IMR-90 (cell line): ENCODE data around the gene USP6NL. TPM values are rescaled to one million over a fixed set of nuclear protein-coding genes. Genes with fewer than 3 reads are reported as not detected.

Experiments used
- ATAC-seq: fragments of 200-7000 bp; cut with Tn5 transposase; 2 replicates; pipeline ENCODE4 v1.9.1; 2020; ENCODE audit warnings: low read depth, mild to moderate bottlenecking, moderate library complexity
- BruUV-seq: library from RNA; stranded (reverse); fragments of 400-500 nt; replicated peaks from 2 replicates; lab custom pipeline; 2021; lab: Mats Ljungman, UMichigan
- CTCF ChIA-PET: fragments of 300-600 bp; formaldehyde crosslinking; extraction: SDS; loops from one replicate; lab custom pipeline; 2021; ENCODE audit warnings: antibody characterized with exemption; lab: Yijun Ruan, JAX
- POLR2A ChIA-PET: fragments of 300-600 bp; sonication (Branson Sonifier 250); formaldehyde crosslinking; loops from one replicate; lab custom pipeline; 2022; ENCODE audit warnings: antibody characterized with exemption; ENCODE audit not compliant: unreplicated experiment; lab: Charles Lee
- DNase-seq: peaks from one replicate; pipeline ENCODE4 v3.0.0; 2013
- H2AFZ ChIP-seq: replicated peaks from 2 replicates; pipeline ENCODE3; 2013; ENCODE audit warnings: low read length, mild to moderate bottlenecking; ENCODE audit not compliant: poor library complexity
- H2AK5ac ChIP-seq: 2 replicates; pipeline ENCODE4 v1.6.1; 2013; ENCODE audit warnings: low read depth, low read length, inconsistent platforms
- H2AK9ac ChIP-seq: replicated peaks from 2 replicates; pipeline ENCODE3; 2013; ENCODE audit warnings: mild to moderate bottlenecking, low read depth, low read length, moderate library complexity; ENCODE audit not compliant: poor library complexity
- H2BK120ac ChIP-seq: 2 replicates; pipeline ENCODE4 v1.6.1; 2013; ENCODE audit warnings: low read depth, low read length, inconsistent platforms
- H2BK15ac ChIP-seq: 3 replicates; pipeline ENCODE4 v1.6.1; 2013; ENCODE audit warnings: low read depth, low read length, inconsistent platforms
- H2BK20ac ChIP-seq: 2 replicates; pipeline ENCODE4 v1.6.1; 2013; ENCODE audit warnings: low read depth, mild to moderate bottlenecking, inconsistent platforms, low read length, moderate library complexity
- H2BK5ac ChIP-seq: 2 replicates; pipeline ENCODE4 v1.6.1; 2013; ENCODE audit warnings: mild to moderate bottlenecking, low read depth, low read length, inconsistent platforms; ENCODE audit not compliant: poor library complexity, severe bottlenecking
- H3K14ac ChIP-seq: replicated peaks from 2 replicates; pipeline ENCODE4 v1.6.1; 2013; ENCODE audit warnings: low read depth, low read length, inconsistent platforms
- H3K18ac ChIP-seq: 2 replicates; pipeline ENCODE4 v1.6.1; 2013; ENCODE audit warnings: low read depth, low read length, control low read depth
- H3K23ac ChIP-seq: 2 replicates; pipeline ENCODE4 v1.6.1; 2013; ENCODE audit warnings: low read depth, low read length, inconsistent platforms
- H3K27ac ChIP-seq: 2 replicates; pipeline ENCODE4 v1.5.1; 2013; ENCODE audit warnings: mild to moderate bottlenecking, control low read depth, low read length; ENCODE audit not compliant: insufficient read depth
- H3K27me3 ChIP-seq: 2 replicates; pipeline ENCODE4 v1.6.1; 2013; ENCODE audit warnings: low read length; ENCODE audit not compliant: control insufficient read depth, insufficient read depth
- H3K36me3 ChIP-seq: 2 replicates; pipeline ENCODE4 v1.6.1; 2013; ENCODE audit warnings: low read length, mixed read lengths; ENCODE audit not compliant: control insufficient read depth, insufficient read depth
- H3K4ac ChIP-seq: 2 replicates; pipeline ENCODE4 v1.6.1; 2013; ENCODE audit warnings: low read depth, low read length, inconsistent platforms
- H3K4me1 ChIP-seq: 2 replicates; pipeline ENCODE4 v1.6.1; 2013; ENCODE audit warnings: low read length, mixed read lengths; ENCODE audit not compliant: control insufficient read depth, insufficient read depth
- H3K4me2 ChIP-seq: 2 replicates; pipeline ENCODE4 v1.6.1; 2013; ENCODE audit warnings: low read depth, mild to moderate bottlenecking, control low read depth, low read length, moderate library complexity
- H3K4me3 ChIP-seq: 2 replicates; pipeline ENCODE4 v1.5.1; 2013; ENCODE audit warnings: low read depth, mild to moderate bottlenecking, control low read depth, low read length, moderate library complexity; ENCODE audit not compliant: insufficient read depth
- H3K56ac ChIP-seq: 2 replicates; pipeline ENCODE4 v1.6.1; 2013; ENCODE audit warnings: low read length, inconsistent platforms; ENCODE audit not compliant: insufficient read depth; ENCODE audit errors: extremely low read depth
- H3K79me1 ChIP-seq, 2 experiments: 2 replicates each; pipeline ENCODE4 v1.6.1; 2013; ENCODE audit warnings: low read length in 2 of 2, inconsistent platforms in 1 of 2, low read depth in 1 of 2
- H3K9ac ChIP-seq: 2 replicates; pipeline ENCODE4 v1.6.1; 2013; ENCODE audit warnings: low read depth, low read length, control low read depth
- H3K9me1 ChIP-seq: 2 replicates; pipeline ENCODE4 v1.6.1; 2013; ENCODE audit warnings: low read length, inconsistent platforms; ENCODE audit not compliant: insufficient read depth
- H3K9me3 ChIP-seq: 2 replicates; pipeline ENCODE4 v1.6.1; 2013; ENCODE audit warnings: low read length; ENCODE audit not compliant: control insufficient read depth, insufficient read depth
- H4K20me1 ChIP-seq: 2 replicates; pipeline ENCODE4 v1.6.1; 2013; ENCODE audit warnings: low read length, inconsistent platforms; ENCODE audit not compliant: insufficient read depth
- H4K5ac ChIP-seq: 2 replicates; pipeline ENCODE4 v1.6.1; 2013; ENCODE audit warnings: mild to moderate bottlenecking, low read depth, low read length, control low read depth
- H4K8ac ChIP-seq, 2 experiments: 2 replicates each; pipeline ENCODE4 v1.6.1; 2013; ENCODE audit warnings: low read depth in 2 of 2, low read length in 2 of 2, control low read depth in 1 of 2, inconsistent platforms in 1 of 2
- H4K91ac ChIP-seq: 2 replicates; pipeline ENCODE4 v1.6.1; 2013; ENCODE audit warnings: low read depth, low read length, inconsistent platforms; ENCODE audit not compliant: insufficient read depth
- BHLHE40 ChIP-seq: fragments of 150-350 bp; IDR thresholded peaks from 2 replicates; pipeline ENCODE4 v1.6.1; 2016; ENCODE audit warnings: mild to moderate bottlenecking, low read depth, low read length
- CEBPB ChIP-seq: IDR thresholded peaks from 2 replicates; pipeline ENCODE4 v1.6.1; 2012; ENCODE audit warnings: low read depth, low read length, improper control_type of control experiment
- CHD1 ChIP-seq: IDR thresholded peaks from 2 replicates; pipeline ENCODE4 v1.6.1; 2012; ENCODE audit warnings: low read depth, low read length, improper control_type of control experiment
- CTCF ChIP-seq: conservative IDR thresholded peaks from 2 replicates; pipeline ENCODE4 v1.5.1; 2012; ENCODE audit warnings: mild to moderate bottlenecking, low read depth, low read length, improper control_type of control experiment
- MAZ ChIP-seq: IDR thresholded peaks from 2 replicates; pipeline ENCODE4 v1.6.1; 2012; ENCODE audit warnings: low read depth, mild to moderate bottlenecking, low read length, improper control_type of control experiment, moderate library complexity, borderline replicate concordance
- MXI1 ChIP-seq: IDR thresholded peaks from 2 replicates; pipeline ENCODE4 v1.6.1; 2012; ENCODE audit warnings: low read depth, mild to moderate bottlenecking, low read length, moderate library complexity, borderline replicate concordance
- NFE2L2 ChIP-seq: fragments of 150-350 bp; IDR thresholded peaks from 2 replicates; pipeline ENCODE4 v1.6.1; 2016; ENCODE audit warnings: low read depth, mild to moderate bottlenecking, low read length
- POLR2A ChIP-seq: IDR thresholded peaks from 2 replicates; pipeline ENCODE4 v1.6.1; 2012; ENCODE audit warnings: mild to moderate bottlenecking, low read depth, low read length
- RAD21 ChIP-seq: IDR thresholded peaks from 2 replicates; pipeline ENCODE4 v1.6.1; 2012; ENCODE audit warnings: low read length, improper control_type of control experiment
- RFX5 ChIP-seq: IDR thresholded peaks from 2 replicates; pipeline ENCODE4 v1.8.0; 2012; ENCODE audit warnings: low read depth, mild to moderate bottlenecking, low read length, moderate library complexity
- WGBS, 2 experiments: methylation state at CpG; one replicate each; pipeline versions ENCODE4 v1.1.5 to v1.1.7; 2013; ENCODE audit warnings: missing lambda C conversion rate in 2 of 2; ENCODE audit not compliant: insufficient read length in 1 of 2; ENCODE audit errors: extremely low coverage in 2 of 2; 5-methylcytosine and 5-hydroxymethylcytosine counted together
- dilution Hi-C: fragments of 300-500 bp; cut with HindIII; formaldehyde crosslinking; loops from one replicate; pipeline ENCODE4 v1.14.3; 2018; ENCODE audit warnings: low sequenced_read_pairs; ENCODE audit not compliant: unreplicated experiment
- in situ Hi-C: fragments of 300-500 bp; cut with MboI; formaldehyde crosslinking; loops from 3 replicates; pipeline ENCODE4 v1.14.3; 2019; ENCODE audit warnings: low sequenced_read_pairs, inconsistent platforms, mixed read lengths
- intact Hi-C: fragments of 100-400 bp; cut with micrococcal nuclease; formaldehyde crosslinking; loops from 2 replicates; pipeline ENCODE4 v1.10.0; 2022
- polyA plus RNA-seq, 3 experiments: library from polyadenylated mRNA; depleted of rRNA; stranded (reverse); fragments of >200 nt; gene quantifications; 2 replicates each; pipeline ENCODE4 v1.2.3, GENCODE V29; 2012; ENCODE audit warnings: low replicate concordance in 1 of 3
- total RNA-seq: library from RNA; depleted of rRNA; stranded (reverse); fragments of >200 nt; gene quantifications from 2 replicates; pipeline ENCODE4 v1.2.3, GENCODE V29; 2012
- TF ChIP-seq, protein P1 (sequence below): fragments of 150-350 bp; IDR thresholded peaks from 2 replicates; pipeline ENCODE4 v1.6.1; 2016; ENCODE audit warnings: low read depth, mild to moderate bottlenecking, low read length, moderate library complexity, borderline replicate concordance
- TF ChIP-seq, protein P2 (sequence below): fragments of 150-350 bp; IDR thresholded peaks from 2 replicates; pipeline ENCODE4 v1.6.1; 2017; ENCODE audit warnings: mild to moderate bottlenecking, antibody characterized with exemption, low read length, low read depth

USP6NL gene
- total and polyA plus RNA-seq, 2 of the 4 experiments (the other 2 are of a cell fraction) = 7.8 to 9.1 TPM

- TF ChIP-seq NFE2L2 (no peak), POLR2A (no peak), RAD21 (no peak), MXI1 (no peak), BHLHE40 (no peak), CTCF (no peak), CHD1 (no peak), MAZ (no peak), CEBPB (no peak), RFX5 (no peak)
- TF ChIP-seq, protein P1, sequence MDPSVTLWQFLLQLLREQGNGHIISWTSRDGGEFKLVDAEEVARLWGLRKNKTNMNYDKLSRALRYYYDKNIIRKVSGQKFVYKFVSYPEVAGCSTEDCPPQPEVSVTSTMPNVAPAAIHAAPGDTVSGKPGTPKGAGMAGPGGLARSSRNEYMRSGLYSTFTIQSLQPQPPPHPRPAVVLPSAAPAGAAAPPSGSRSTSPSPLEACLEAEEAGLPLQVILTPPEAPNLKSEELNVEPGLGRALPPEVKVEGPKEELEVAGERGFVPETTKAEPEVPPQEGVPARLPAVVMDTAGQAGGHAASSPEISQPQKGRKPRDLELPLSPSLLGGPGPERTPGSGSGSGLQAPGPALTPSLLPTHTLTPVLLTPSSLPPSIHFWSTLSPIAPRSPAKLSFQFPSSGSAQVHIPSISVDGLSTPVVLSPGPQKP = no peak
- TF ChIP-seq, protein P2, sequence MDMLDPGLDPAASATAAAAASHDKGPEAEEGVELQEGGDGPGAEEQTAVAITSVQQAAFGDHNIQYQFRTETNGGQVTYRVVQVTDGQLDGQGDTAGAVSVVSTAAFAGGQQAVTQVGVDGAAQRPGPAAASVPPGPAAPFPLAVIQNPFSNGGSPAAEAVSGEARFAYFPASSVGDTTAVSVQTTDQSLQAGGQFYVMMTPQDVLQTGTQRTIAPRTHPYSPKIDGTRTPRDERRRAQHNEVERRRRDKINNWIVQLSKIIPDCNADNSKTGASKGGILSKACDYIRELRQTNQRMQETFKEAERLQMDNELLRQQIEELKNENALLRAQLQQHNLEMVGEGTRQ = no peak
- no peak for ATAC-seq
- Histone ChIP-seq H4K5ac (no peak overlapping the region), H4K20me1 (no peaks in the 10 kb centered on the region), H3K14ac (no peak overlapping the region), H2BK15ac (no peak overlapping the region), H3K4me2 (no peak overlapping the region), H3K9me1 (no peaks in the 10 kb centered on the region), H3K79me1 (no peaks in the 10 kb centered on the region), H2BK120ac (no peak overlapping the region), H3K27ac (no peak overlapping the region), H3K18ac (no peak overlapping the region), H3K4me3 (no peak overlapping the region), H4K91ac (no peak overlapping the region), H2AK9ac (no peak overlapping the region), H2AK5ac (no peak overlapping the region), H2BK5ac (no peak overlapping the region), H3K9me3 (no peaks in the 10 kb centered on the region), H3K9ac (no peak overlapping the region), H4K8ac (no peak overlapping the region), H3K56ac (no peak overlapping the region), H3K4ac (no peak overlapping the region), H3K4me1 (no peaks in the 10 kb centered on the region), H2BK20ac (no peak overlapping the region), H3K27me3 (peaks cover 2% of the 10 kb centered on the region; the same call in 1 of the 2 replicates), H3K36me3 (no peaks in the 10 kb centered on the region), H3K23ac (no peak overlapping the region), H2AFZ (no peak overlapping the region)
- no TSS peak for BruUV-seq
- DNase-seq = no peak
- ChIA-PET CTCF (no interaction called here), POLR2A (no interaction called here)
- in situ Hi-C loops (no loop called here), intact Hi-C loops (no loop called here), dilution Hi-C loops (no loop called here)
- WGBS, 2 experiments = 100% methylated on average over 3 of the region's 4 CpGs; no CpG with 5 or more reads in 1 of the 2 experiments
Observed at GRCh38 chr10:11454160-11454559, 157.3 kb downstream of the USP6NL start.
